Tibial nerve (tissue), 4 donors: Measurements from ENCODE around the gene BID. TPM values are rescaled to one million over a fixed set of nuclear protein-coding genes. Genes with fewer than 3 reads are reported as not detected.

ENCODE experiments used
- DNase-seq, 2 donors: peaks; one replicate each; pipeline ENCODE4 v3.0.0-alpha.2; 2019; ENCODE audit warnings: low spot score in 2 of 2
- H3K27ac ChIP-seq, 4 donors: fragments of 200-600 bp; sonication (generic) in 3 of 4; one replicate each; pipeline ENCODE4 v1.5.1; 2017 to 2019; ENCODE audit warnings: mild to moderate bottlenecking in 1 of 4
- H3K27me3 ChIP-seq, 2 donors: fragments of 200-600 bp; sonication (generic) in 1 of 2; one replicate each; pipeline versions ENCODE4 v1.5.1 to v1.6.0; 2017 to 2019
- H3K36me3 ChIP-seq, 3 donors: fragments of 200-600 bp; sonication (generic); one replicate each; pipeline ENCODE4 v1.5.1; 2018 to 2019
- H3K4me1 ChIP-seq, 4 donors: fragments of 200-600 bp; sonication (generic) in 3 of 4; one replicate each; pipeline ENCODE4 v1.5.1; 2017 to 2019
- H3K4me3 ChIP-seq, 4 donors: fragments of 200-600 bp; sonication (generic) in 3 of 4; one replicate each; pipeline ENCODE4 v1.5.1; 2017 to 2019; ENCODE audit warnings: mild to moderate bottlenecking in 1 of 4, moderate library complexity in 1 of 4
- H3K9me3 ChIP-seq, 4 donors: fragments of 200-600 bp; sonication (generic) in 3 of 4; one replicate each; pipeline ENCODE4 v1.5.1; 2017 to 2019
- EP300 ChIP-seq, 2 donors: sonication (generic); formaldehyde crosslinking; IDR thresholded peaks; one replicate each; pipeline ENCODE4 v1.6.1; 2017; ENCODE audit warnings: antibody characterized with exemption in 2 of 2, mild to moderate bottlenecking in 1 of 2
- POLR2A ChIP-seq, 2 donors: fragments of 450-650 bp; IDR thresholded peaks; one replicate each; pipeline ENCODE4 v1.6.1; 2017; ENCODE audit warnings: antibody characterized with exemption in 2 of 2, mild to moderate bottlenecking in 2 of 2, moderate library complexity in 2 of 2
- WGBS, 2 donors: methylation state at CpG; one replicate each; pipeline ENCODE4 v1.1.5; 2018; 5-methylcytosine and 5-hydroxymethylcytosine counted together
- total RNA-seq, 4 donors: library from RNA; depleted of rRNA; stranded (reverse); fragments of >200 nt; gene quantifications; one replicate each; pipeline ENCODE4 v1.1.0, GENCODE V29; 2016
- TF ChIP-seq, protein P1 (sequence below), 5 experiments: fragments of 200-600 bp in 3 of 5; fragments of 450-650 bp in 2 of 5; sonication (generic) in 3 of 5; IDR thresholded peaks; one replicate each; pipeline ENCODE4 v1.5.1; 2016 to 2019; ENCODE audit warnings: antibody characterized with exemption in 5 of 5, mild to moderate bottlenecking in 3 of 5, moderate library complexity in 2 of 5

BID gene
- total RNA-seq, 4 donors from 2014 or later, result 6.3 to 47.1 (median 13.7) TPM

DNA sequence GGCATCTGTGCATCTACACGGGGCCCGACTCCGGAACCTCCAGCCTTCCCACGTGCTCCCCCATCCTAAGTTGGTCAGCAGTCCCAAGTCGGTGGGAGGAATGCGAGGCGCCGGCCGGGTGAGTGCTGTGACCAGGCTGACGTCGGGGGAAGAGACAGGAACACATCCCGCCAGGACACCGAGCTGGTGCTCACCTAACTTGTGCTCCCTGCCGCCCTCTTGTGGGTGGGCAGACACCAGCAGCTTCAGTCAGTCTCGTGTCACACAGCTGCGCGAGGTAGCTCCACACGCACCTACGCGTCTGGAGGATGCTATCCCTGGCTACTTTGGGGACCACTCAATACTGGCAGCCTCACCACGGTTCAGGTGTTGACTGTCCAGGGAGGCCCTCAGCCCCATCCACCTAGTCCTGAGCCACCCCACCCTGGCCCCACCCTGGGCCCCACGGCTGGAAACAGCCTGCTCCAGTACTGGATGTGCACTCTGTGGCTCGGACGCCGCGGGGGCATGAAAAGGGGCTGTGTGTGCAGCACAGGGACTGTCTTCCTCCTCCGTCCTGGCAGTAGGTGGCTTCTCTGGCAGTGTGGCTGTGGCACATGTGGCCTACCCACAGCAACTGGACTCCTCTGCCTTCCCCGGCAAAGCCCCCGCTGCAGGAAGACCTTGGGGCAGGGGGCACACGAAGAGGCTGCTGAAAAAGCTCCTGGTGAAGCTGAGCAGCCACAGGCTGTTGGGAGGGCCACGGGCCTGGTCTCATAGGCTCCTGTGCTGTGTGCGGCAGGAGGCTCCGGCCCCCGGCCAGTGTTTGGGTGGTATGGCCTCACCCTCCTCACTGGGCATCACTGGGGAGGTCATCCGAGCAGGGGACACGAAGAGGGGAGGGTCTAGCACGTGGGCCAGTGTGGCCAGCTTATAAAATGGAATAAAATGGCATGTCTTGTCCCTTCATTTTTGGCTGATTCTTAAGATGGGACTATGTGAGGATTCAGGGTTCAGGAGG is 11.2 kb upstream of the BID start:
- Histone ChIP-seq H3K4me3 (no peak overlapping the region), H3K27me3 (no peaks in the 10 kb centered on the region), H3K9me3 (no peaks in the 10 kb centered on the region), H3K36me3 (peaks cover 0 to 28% (median 7%) of the 10 kb centered on the region in 3 donors), H3K4me1 (peaks cover 0 to 40% (median 21%) of the 10 kb centered on the region in 4 donors), H3K27ac (peak overlapping the region in 2 of 4 donors; percentile 18 to 75)
- DNase-seq, result no peak
- TF ChIP-seq, protein P1, sequence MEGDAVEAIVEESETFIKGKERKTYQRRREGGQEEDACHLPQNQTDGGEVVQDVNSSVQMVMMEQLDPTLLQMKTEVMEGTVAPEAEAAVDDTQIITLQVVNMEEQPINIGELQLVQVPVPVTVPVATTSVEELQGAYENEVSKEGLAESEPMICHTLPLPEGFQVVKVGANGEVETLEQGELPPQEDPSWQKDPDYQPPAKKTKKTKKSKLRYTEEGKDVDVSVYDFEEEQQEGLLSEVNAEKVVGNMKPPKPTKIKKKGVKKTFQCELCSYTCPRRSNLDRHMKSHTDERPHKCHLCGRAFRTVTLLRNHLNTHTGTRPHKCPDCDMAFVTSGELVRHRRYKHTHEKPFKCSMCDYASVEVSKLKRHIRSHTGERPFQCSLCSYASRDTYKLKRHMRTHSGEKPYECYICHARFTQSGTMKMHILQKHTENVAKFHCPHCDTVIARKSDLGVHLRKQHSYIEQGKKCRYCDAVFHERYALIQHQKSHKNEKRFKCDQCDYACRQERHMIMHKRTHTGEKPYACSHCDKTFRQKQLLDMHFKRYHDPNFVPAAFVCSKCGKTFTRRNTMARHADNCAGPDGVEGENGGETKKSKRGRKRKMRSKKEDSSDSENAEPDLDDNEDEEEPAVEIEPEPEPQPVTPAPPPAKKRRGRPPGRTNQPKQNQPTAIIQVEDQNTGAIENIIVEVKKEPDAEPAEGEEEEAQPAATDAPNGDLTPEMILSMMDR (IDR thresholded peaks at IDR 0.05), result peak; percentile 23 to 52 (median 37)
- no peak for TF ChIP-seq EP300 (IDR thresholded peaks at IDR 0.05)
- WGBS, 2 donors, result 69 to 78% methylated on average over 22 to 37 of the region's 37 CpGs

DNA sequence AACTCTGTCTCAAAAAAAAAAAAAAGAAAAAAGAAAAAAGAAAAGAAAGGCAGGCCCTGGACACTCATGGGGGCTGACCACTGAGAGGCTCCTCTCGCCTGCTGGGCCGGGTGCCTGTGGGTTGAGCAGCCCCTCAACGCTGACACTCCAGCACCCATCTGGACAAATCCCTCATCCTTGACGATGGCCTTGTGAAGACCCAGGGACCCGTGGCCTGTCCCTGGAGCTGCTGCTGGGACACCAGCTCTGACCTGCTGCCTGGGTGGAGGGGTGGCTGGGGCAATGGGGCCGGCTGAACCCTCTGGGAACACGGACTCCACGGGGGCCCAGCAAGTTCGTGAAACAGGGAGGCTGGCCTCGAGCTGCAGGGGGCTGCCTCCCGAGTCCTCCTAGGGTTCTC is 10.5 kb upstream of the BID start:
- WGBS, 2 donors, result 67 to 78% methylated on average over 11 of the region's 11 CpGs
- H3K27me3 ChIP-seq, result no peaks in the 10 kb centered on the region
- no peak for DNase-seq
- peaks cover 0 to 40% (median 21%) of the 10 kb centered on the region in 4 donors for H3K4me1 ChIP-seq
- H3K27ac ChIP-seq, result no peak overlapping the region
- TF ChIP-seq, protein P1 (IDR thresholded peaks at IDR 0.05), result no peak
- TF ChIP-seq POLR2A (IDR thresholded peaks at IDR 0.05) (no peak), EP300 (IDR thresholded peaks at IDR 0.05) (no peak)
- H3K36me3 ChIP-seq, result peaks cover 0 to 21% (median under 1%) of the 10 kb centered on the region in 3 donors
- H3K9me3 ChIP-seq, result no peaks in the 10 kb centered on the region
- no peak overlapping the region for H3K4me3 ChIP-seq

GRCh38 chr22:17783773-17784480 is 9.7 kb upstream of the BID start:
- H3K4me3 ChIP-seq, result no peak overlapping the region
- no peaks in the 10 kb centered on the region for H3K9me3 ChIP-seq
- H3K4me1 ChIP-seq, result peaks cover 0 to 40% (median 21%) of the 10 kb centered on the region in 4 donors
- no peak overlapping the region for H3K27ac ChIP-seq
- no peak for TF ChIP-seq POLR2A (IDR thresholded peaks at IDR 0.05)
- TF ChIP-seq, protein P1 (IDR thresholded peaks at IDR 0.05), result no peak
- TF ChIP-seq EP300 (IDR thresholded peaks at IDR 0.05), result no peak
- H3K27me3 ChIP-seq, result no peaks in the 10 kb centered on the region
- no peak for DNase-seq
- WGBS, 2 donors, result 69 to 71% methylated on average over 18 of the region's 18 CpGs
- peaks cover 0 to 12% (median 0%) of the 10 kb centered on the region in 3 donors for H3K36me3 ChIP-seq

DNA sequence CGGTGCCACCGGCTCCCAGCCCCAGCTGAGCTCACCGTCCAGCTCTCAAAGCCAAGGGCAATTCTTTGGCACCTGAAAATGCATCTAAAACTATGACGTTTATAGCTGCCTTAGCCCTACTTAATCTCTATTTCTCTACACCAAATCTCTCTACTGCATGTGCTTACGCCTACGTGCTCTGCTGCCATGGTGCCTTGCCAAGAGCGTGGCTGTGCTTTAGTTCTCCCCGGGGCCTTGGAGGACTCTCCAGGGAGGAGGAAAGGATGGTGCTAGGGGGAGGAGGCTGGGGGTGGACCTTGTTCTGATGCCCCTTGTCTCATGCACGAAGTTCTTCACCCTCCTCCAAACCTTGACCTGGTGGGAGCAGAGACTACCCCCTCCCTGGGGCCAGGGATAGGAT is 9.0 kb upstream of the BID start:
- Histone ChIP-seq H3K4me3 (no peak overlapping the region), H3K27me3 (no peaks in the 10 kb centered on the region), H3K4me1 (peaks cover 0 to 40% (median 21%) of the 10 kb centered on the region in 4 donors), H3K27ac (no peak overlapping the region), H3K36me3 (peaks cover 0 to 6% (median 0%) of the 10 kb centered on the region in 3 donors), H3K9me3 (no peaks in the 10 kb centered on the region)
- DNase-seq, result no peak
- TF ChIP-seq, protein P1 (IDR thresholded peaks at IDR 0.05), result no peak
- TF ChIP-seq EP300 (IDR thresholded peaks at IDR 0.05) (no peak), POLR2A (IDR thresholded peaks at IDR 0.05) (no peak)
- 63 to 77% methylated on average over 9 of the region's 9 CpGs for WGBS, 2 donors
